Spinal cord (tissue), 10 donors: ENCODE measurements around the gene ABTB2. TPM values are rescaled to one million over a fixed set of nuclear protein-coding genes. Genes with fewer than 3 reads are reported as not detected.

Experiments used
- DNase-seq, 6 donors: peaks; one replicate each; pipeline versions ENCODE4 v3.0.0 to v3.0.0-alpha.2; 2013 to 2015; ENCODE audit warnings: low spot score in 6 of 6, low read depth in 4 of 6
- H3K27ac ChIP-seq: one replicate; pipeline ENCODE4 v1.5.1; 2013; ENCODE audit warnings: low read depth, low read length, control low read depth
- H3K27me3 ChIP-seq: one replicate; pipeline ENCODE4 v1.6.1; 2013; ENCODE audit warnings: low read length; ENCODE audit not compliant: control insufficient read depth, insufficient read depth
- H3K36me3 ChIP-seq: one replicate; pipeline ENCODE4 v1.6.1; 2013; ENCODE audit warnings: low read length; ENCODE audit not compliant: control insufficient read depth, insufficient read depth
- H3K4me1 ChIP-seq: one replicate; pipeline ENCODE4 v1.6.1; 2013; ENCODE audit warnings: low read length; ENCODE audit not compliant: control insufficient read depth, insufficient read depth
- H3K4me3 ChIP-seq: one replicate; pipeline ENCODE4 v1.5.1; 2013; ENCODE audit warnings: low read depth, low read length, control low read depth
- H3K9me3 ChIP-seq: one replicate; pipeline ENCODE4 v1.6.1; 2013; ENCODE audit warnings: low read length; ENCODE audit not compliant: control insufficient read depth, insufficient read depth
- WGBS: methylation state at CpG from one replicate; pipeline ENCODE4 v1.1.5; 2013; ENCODE audit warnings: missing lambda C conversion rate; ENCODE audit not compliant: insufficient coverage; 5-methylcytosine and 5-hydroxymethylcytosine counted together
- polyA plus RNA-seq, 2 donors: library from polyadenylated mRNA; unstranded; fragments of 120-200 nt; gene quantifications; one replicate each; pipeline ENCODE4 v1.2.1, GENCODE V29; 2013; ENCODE audit not compliant: insufficient read length in 2 of 2
- total RNA-seq, 2 donors: library from RNA; depleted of rRNA in 1 of 2; stranded (reverse); fragments of 120-200 nt in 1 of 2; fragments of >200 nt in 1 of 2; gene quantifications; one replicate each; pipeline versions ENCODE4 v1.2.3 to v1.2.4, GENCODE V29; 2013 to 2014
- donor health status: healthy.

Gene ABTB2
- total and polyA plus RNA-seq, 4 donors = 4.0 to 16.8 (median 9.4) TPM

DNA sequence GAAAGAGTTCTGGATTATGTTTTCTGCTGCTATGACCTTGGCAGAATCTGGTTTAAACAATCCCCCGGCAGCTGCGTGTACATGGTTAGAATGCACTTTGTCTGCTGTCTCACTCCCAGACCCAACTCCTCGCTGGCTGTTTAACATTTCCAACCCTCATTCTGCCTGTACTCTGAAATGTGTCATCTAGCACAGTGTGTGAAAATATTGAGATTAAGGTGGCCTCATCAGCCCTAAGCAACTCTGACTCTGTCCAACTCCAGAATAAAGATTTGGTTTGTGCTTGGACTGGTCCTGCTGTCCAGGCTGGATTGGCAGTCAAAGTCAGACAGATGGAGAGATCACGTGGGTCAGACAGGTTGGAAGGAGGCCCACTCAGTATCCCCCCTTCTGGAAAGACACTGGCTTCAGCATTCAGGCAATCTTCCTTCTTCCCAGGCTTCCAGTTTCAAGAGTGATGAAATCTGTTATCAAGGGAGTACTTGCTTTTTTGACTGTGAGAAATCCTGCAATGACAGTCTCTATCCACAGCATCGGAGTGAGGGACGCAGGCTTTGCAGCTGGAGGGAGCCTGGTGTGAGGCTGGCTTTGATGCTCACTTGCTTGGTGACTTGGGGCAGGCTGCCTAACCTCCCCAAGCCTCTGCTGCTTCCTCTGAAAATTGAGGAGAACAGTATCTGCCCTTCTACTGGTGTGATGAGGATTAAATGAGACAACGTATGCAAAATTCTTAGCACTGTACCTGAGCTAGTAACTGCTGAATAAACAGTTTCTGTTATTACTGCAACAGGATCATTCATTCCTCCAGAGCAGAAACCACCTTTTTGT, 29.8 kb downstream of the ABTB2 start:
- 60% methylated on average over 1 of the region's 7 CpGs for WGBS
- Histone ChIP-seq H3K9me3 (no peaks in the 10 kb centered on the region), H3K27ac (no peak overlapping the region), H3K4me1 (peaks cover 29% of the 10 kb centered on the region), H3K4me3 (no peak overlapping the region), H3K27me3 (no peaks in the 10 kb centered on the region), H3K36me3 (no peaks in the 10 kb centered on the region)
- peak in 4 of 6 donors; percentile 29 to 86 (median 64) for DNase-seq

DNA sequence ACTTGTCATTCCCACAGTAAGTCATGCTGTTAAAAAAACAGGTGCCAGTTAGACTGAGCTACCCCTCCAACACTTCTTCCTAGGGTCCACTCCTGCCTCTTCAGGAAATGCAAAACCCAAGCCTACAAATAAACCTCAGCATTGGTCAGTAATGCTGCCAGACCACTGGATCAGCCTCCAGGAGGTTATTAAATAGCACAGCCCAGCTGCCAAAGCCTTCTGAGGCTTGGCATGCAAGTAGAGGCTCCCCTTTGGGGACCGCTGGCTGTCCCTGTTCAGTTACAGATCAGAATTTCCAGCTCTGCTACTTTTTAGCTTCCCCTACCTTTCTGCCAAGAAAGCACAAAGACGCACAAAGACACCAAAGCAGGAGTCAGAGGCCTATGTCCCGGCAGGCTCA, 33.3 kb downstream of the ABTB2 start:
- Histone ChIP-seq H3K4me1 (peaks cover 24% of the 10 kb centered on the region), H3K27ac (no peak overlapping the region), H3K27me3 (no peaks in the 10 kb centered on the region), H3K36me3 (no peaks in the 10 kb centered on the region), H3K9me3 (no peaks in the 10 kb centered on the region), H3K4me3 (no peak overlapping the region)
- 51% methylated on average over 3 of the region's 3 CpGs for WGBS
- DNase-seq = peak in 1 of 6 donors; percentile 55

DNA sequence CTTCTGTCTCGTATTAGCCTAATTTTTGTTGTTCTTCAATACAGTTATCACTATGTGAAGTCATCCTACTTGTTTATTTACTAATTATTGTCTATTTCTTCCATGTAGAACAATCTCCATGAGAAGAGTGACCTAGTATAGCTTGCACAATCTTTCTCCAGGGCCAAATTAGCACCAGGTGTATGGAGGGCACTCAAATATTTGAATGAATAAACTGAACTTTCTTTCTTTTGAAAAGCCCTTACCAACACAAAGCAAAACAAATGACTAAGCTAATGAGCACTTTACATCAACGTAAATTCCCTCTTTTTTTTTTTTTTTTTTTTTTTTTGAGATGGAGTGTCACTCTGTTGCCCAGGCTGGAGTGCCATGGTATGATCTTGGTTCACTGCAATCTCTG, 34.2 kb downstream of the ABTB2 start:
- no peaks in the 10 kb centered on the region for H3K27me3 ChIP-seq
- H3K27ac ChIP-seq = no peak overlapping the region
- peaks cover 20% of the 10 kb centered on the region for H3K4me1 ChIP-seq
- DNase-seq = no peak
- WGBS = no CpG with 5 or more reads among the region's 2 CpGs
- no peaks in the 10 kb centered on the region for H3K9me3 ChIP-seq
- no peaks in the 10 kb centered on the region for H3K36me3 ChIP-seq
- H3K4me3 ChIP-seq = no peak overlapping the region

DNA sequence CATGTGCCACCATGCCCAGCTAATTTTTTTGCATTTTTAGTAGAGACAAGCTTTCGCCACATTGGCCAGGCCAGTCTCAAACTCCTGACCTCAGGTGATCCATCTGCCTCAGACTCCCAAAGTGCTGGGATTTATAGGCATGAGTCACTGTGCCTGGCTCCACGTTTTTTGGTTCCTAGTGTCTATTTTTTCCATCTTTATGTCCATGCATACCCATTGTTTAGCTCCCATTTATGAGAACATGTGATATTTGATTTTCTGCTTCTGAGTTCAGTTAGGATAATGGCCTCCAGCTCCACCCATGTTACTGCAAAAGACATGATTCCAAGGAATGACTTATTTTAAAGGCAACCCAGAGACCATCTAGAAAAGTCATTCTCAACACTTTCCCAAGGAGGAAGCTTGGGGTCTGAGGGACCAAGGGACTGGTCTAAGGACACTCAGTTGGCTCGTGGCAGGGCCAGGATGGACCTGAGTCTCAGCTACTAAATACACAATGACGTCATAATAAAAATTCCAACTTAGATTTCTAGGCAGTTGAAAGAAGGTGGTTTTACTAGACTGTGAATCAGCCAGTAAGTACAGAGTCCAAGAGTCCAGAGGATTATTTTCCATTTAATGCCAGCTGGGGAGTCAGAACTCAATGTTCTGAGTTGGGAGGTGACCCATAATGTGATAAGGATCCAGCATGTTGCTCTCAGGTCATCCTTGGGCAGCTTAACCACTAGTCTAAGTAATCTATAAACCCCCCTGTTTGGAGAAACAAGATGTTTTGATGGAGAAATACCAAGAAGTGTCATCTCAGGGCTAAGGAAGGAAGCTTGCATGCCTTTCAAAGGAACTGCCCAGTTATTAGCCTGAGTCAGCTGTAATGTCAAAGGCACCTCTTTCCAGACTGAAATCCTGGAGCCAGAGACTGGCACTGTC, 39.4 kb downstream of the ABTB2 start:
- H3K27me3 ChIP-seq = no peaks in the 10 kb centered on the region
- H3K4me1 ChIP-seq = peaks cover 19% of the 10 kb centered on the region
- no peaks in the 10 kb centered on the region for H3K9me3 ChIP-seq
- H3K27ac ChIP-seq = no peak overlapping the region
- no peak for DNase-seq
- no peak overlapping the region for H3K4me3 ChIP-seq
- H3K36me3 ChIP-seq = no peaks in the 10 kb centered on the region
- 100% methylated on average over 1 of the region's 4 CpGs for WGBS

DNA sequence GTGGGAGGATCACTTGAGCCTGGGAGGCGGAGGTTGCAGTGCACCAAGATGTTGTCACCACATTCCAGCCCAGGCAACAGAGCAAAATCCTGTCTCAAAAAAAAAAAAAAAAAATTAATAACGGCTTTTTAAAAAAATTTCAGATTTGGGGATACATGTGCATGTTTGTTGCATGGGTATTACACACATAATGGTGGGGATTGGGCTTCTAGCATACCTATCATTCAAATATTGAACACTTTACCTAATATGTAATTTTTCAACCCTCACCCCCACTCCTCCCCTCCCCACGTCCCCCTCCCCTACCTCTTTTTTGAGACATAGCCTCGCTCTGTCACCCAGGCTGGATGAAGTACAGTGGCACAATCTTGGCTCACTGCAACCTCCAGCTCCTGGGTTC, 40.1 kb downstream of the ABTB2 start:
- no peak overlapping the region for H3K4me3 ChIP-seq
- no peak overlapping the region for H3K27ac ChIP-seq
- no peak for DNase-seq
- peaks cover 22% of the 10 kb centered on the region for H3K4me1 ChIP-seq
- H3K9me3 ChIP-seq = no peaks in the 10 kb centered on the region
- H3K27me3 ChIP-seq = no peaks in the 10 kb centered on the region
- WGBS = 93% methylated on average over 2 of the region's 4 CpGs
- no peaks in the 10 kb centered on the region for H3K36me3 ChIP-seq

DNA sequence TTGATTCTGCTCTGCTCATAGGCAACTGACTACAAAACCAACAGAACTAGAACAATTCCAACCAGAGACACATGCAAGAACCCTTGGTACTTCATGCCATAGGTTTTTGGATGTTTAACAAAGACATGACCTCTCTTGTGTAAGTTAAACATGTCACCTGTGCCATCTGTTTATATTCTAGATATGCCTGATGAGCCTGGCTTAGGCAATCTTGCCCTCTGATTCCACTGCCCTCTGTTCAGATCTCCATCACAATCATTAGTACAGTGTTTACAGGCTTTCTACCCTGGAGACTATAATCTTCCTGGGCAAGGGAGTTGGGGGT, 40.8 kb downstream of the ABTB2 start:
- Histone ChIP-seq H3K27me3 (no peaks in the 10 kb centered on the region), H3K9me3 (no peaks in the 10 kb centered on the region), H3K36me3 (no peaks in the 10 kb centered on the region), H3K27ac (no peak overlapping the region), H3K4me1 (peaks cover 22% of the 10 kb centered on the region), H3K4me3 (no peak overlapping the region)
- no peak for DNase-seq

DNA sequence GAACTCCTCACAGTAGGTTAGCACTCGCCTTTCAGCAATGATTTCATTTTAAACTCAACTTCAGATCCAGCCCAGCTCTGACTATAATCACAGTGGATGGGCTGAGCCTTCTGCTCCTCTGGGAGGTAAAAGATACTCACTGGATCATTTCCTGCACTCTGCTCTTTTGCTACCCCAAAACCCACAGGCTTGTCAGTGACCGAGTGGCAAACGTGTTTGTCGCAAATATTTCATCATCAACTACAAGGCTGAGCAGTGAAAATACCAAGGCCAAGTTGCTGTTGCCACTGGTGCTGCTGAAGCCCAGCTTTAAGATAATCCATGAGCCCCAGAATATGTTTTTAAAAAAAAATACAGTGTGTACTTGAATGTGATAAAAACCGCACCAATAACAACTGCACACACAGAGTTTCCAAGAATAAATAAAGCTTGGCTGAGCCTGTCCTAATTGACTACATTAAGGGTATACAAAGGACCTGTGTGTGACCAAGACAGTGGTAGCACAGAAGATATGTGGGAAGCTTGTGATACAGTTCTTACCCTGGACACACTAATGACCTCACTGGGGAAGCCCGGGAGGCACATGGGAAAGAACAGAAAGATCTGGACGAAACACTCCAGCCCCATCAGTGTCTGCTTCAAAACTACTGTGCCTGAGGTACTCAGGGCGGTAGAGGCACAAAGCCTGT, 41.3 kb downstream of the ABTB2 start:
- H3K9me3 ChIP-seq = no peaks in the 10 kb centered on the region
- peaks cover 22% of the 10 kb centered on the region for H3K4me1 ChIP-seq
- no peaks in the 10 kb centered on the region for H3K27me3 ChIP-seq
- no peaks in the 10 kb centered on the region for H3K36me3 ChIP-seq
- no peak overlapping the region for H3K4me3 ChIP-seq
- DNase-seq = peak in 2 of 6 donors; percentile 60 to 64
- H3K27ac ChIP-seq = no peak overlapping the region
- 56% methylated on average over 5 of the region's 8 CpGs for WGBS

DNA sequence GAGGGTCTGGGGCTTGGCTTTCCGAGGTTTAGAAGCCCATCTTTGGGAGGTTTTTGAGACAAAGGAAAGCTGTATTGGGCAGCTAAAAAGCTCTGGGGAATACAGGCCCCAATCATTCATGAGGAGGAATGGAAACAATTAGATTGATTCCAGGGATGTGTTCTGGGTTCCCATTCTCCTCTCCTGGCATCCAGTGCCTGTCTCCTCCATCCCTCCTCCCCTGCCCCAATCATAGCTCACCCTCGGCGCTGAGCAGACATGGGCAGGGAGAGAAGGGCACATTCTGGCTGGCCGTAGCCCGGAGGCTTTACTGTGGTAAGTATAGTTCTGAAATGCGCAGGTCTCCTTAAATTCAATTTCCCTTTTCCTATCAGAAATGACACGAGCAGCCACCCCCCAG, 42.4 kb downstream of the ABTB2 start:
- Histone ChIP-seq H3K36me3 (no peaks in the 10 kb centered on the region), H3K27ac (no peak overlapping the region), H3K27me3 (no peaks in the 10 kb centered on the region), H3K4me1 (peaks cover 23% of the 10 kb centered on the region), H3K9me3 (no peaks in the 10 kb centered on the region), H3K4me3 (no peak overlapping the region)
- WGBS = 67% methylated on average over 1 of the region's 7 CpGs
- DNase-seq = no peak

DNA sequence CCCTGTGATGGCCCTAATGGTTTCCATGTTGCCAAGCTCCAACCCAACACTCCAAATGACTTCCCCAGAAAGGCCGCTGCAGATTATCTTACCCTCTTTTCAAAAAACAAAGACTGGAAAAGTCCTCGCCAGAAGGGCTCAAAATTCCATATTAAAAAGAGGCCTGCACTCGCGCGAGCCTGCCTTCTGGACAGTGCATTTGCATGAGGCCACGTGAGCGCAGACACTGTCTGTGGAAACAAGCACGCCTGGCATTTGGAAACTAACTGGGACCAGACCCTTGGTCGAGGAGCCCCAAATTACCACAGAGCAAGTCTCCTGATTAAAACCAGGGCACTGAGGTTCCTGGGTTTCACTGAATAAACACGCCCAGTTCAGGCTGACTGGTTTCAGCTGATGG, 42.9 kb downstream of the ABTB2 start:
- Histone ChIP-seq H3K4me3 (no peak overlapping the region), H3K27me3 (no peaks in the 10 kb centered on the region), H3K27ac (no peak overlapping the region), H3K9me3 (no peaks in the 10 kb centered on the region), H3K4me1 (peaks cover 26% of the 10 kb centered on the region), H3K36me3 (no peaks in the 10 kb centered on the region)
- DNase-seq = no peak
- 92% methylated on average over 10 of the region's 10 CpGs for WGBS
